ENCODE results near the gene MLXIP. TPM values are rescaled to one million over a fixed set of nuclear protein-coding genes. Genes with fewer than 3 reads are reported as not detected.

MLXIP gene
- total RNA-seq, 4 donors from 2014 or later = 99.5 to 302 (median 151) TPM

- 61 to 67% methylated on average over 2 to 11 of the region's 11 CpGs for WGBS, 2 donors (ENCODE audit: low coverage in 1 of 2)
- in situ Hi-C loops (cut with MboI; ENCODE audit: low pct_ligation_motif_present in 1 of 4, low pct_unique_long_range_greater_than_20kb in 1 of 4, low sequenced_read_pairs in 3 of 4) = no loop called here
- no peak overlapping the region for H3K4me3 ChIP-seq
- H3K4me1 ChIP-seq = peaks cover 17 to 51% (median 35%) of the 10 kb centered on the region in 4 donors
- no peaks in the 10 kb centered on the region for H3K36me3 ChIP-seq
- TF ChIP-seq EP300 (IDR thresholded peaks at IDR 0.05; ENCODE audit: low read depth) = no peak
- peak in 1 of 5 experiments; percentile 69 for TF ChIP-seq CTCF (IDR thresholded peaks at IDR 0.05)
- TF ChIP-seq POLR2AphosphoS5 (IDR thresholded peaks at IDR 0.05) = peak in 2 of 3 donors; percentile 61 to 63
- intact Hi-C loops (cut with DNase I; ENCODE audit: low total_unique reads) = no loop called here
- no peak for DNase-seq
- H3K27me3 ChIP-seq = no peaks in the 10 kb centered on the region
- no peaks in the 10 kb centered on the region for H3K9me3 ChIP-seq
- peak overlapping the region; percentile 70 to 88 (median 76) for H3K27ac ChIP-seq
Measured at GRCh38 chr12:122072031-122072970, 6.3 kb upstream of the MLXIP start.

- DNase-seq = no peak
- Histone ChIP-seq H3K9me3 (no peaks in the 10 kb centered on the region), H3K4me3 (no peak overlapping the region), H3K27ac (peak overlapping the region in 1 of 4 donors; percentile 88), H3K27me3 (no peaks in the 10 kb centered on the region), H3K36me3 (no peaks in the 10 kb centered on the region), H3K4me1 (peaks cover 23 to 45% (median 32%) of the 10 kb centered on the region in 4 donors)
- TF ChIP-seq CTCF (IDR thresholded peaks at IDR 0.05) (no peak), EP300 (IDR thresholded peaks at IDR 0.05; ENCODE audit: low read depth) (no peak), POLR2A (IDR thresholded peaks at IDR 0.05) (no peak), POLR2AphosphoS5 (IDR thresholded peaks at IDR 0.05) (no peak)
- intact Hi-C loops (cut with DNase I; ENCODE audit: low total_unique reads) (no loop called here), in situ Hi-C loops (cut with MboI; ENCODE audit: low pct_ligation_motif_present in 1 of 4, low pct_unique_long_range_greater_than_20kb in 1 of 4, low sequenced_read_pairs in 3 of 4) (no loop called here)
- 91 to 100% methylated on average over 1 of the region's 1 CpG for WGBS, 2 donors (ENCODE audit: low coverage in 1 of 2)
Measured at GRCh38 chr12:122073815-122074214, 4.7 kb upstream of the MLXIP start.

- Histone ChIP-seq H3K27me3 (no peaks in the 10 kb centered on the region), H3K4me3 (no peak overlapping the region), H3K4me1 (peaks cover 19 to 48% (median 38%) of the 10 kb centered on the region in 4 donors), H3K9me3 (no peaks in the 10 kb centered on the region), H3K36me3 (no peaks in the 10 kb centered on the region), H3K27ac (peak overlapping the region; percentile 90 to 95 (median 94))
- WGBS, 2 donors (ENCODE audit: low coverage in 1 of 2) = 41 to 56% methylated on average over 4 to 10 of the region's 10 CpGs
- DNase-seq = peak; percentile 69
- TF ChIP-seq POLR2A (IDR thresholded peaks at IDR 0.05) (no peak), POLR2AphosphoS5 (IDR thresholded peaks at IDR 0.05) (no peak), EP300 (IDR thresholded peaks at IDR 0.05; ENCODE audit: low read depth) (no peak), CTCF (IDR thresholded peaks at IDR 0.05) (no peak)
- in situ Hi-C loops (cut with MboI; ENCODE audit: low pct_ligation_motif_present in 1 of 4, low pct_unique_long_range_greater_than_20kb in 1 of 4, low sequenced_read_pairs in 3 of 4) = no loop called here
- intact Hi-C loops (cut with DNase I; ENCODE audit: low total_unique reads) = no loop called here
Measured at GRCh38 chr12:122076743-122077495, 1.6 kb upstream of the MLXIP start.

- peak; percentile 43 for DNase-seq
- Histone ChIP-seq H3K4me3 (peak overlapping the region; percentile 82 to 94 (median 88)), H3K4me1 (peaks cover 25 to 55% (median 48%) of the 10 kb centered on the region in 4 donors), H3K27me3 (no peaks in the 10 kb centered on the region), H3K27ac (peak overlapping the region; percentile 90 to 95 (median 94)), H3K9me3 (no peaks in the 10 kb centered on the region), H3K36me3 (no peaks in the 10 kb centered on the region)
- in situ Hi-C loops (cut with MboI; ENCODE audit: low pct_ligation_motif_present in 1 of 4, low pct_unique_long_range_greater_than_20kb in 1 of 4, low sequenced_read_pairs in 3 of 4) = no loop called here
- 0% methylated on average over 5 to 32 of the region's 38 CpGs for WGBS, 2 donors (ENCODE audit: low coverage in 1 of 2)
- TF ChIP-seq POLR2AphosphoS5 (IDR thresholded peaks at IDR 0.05) (no peak), CTCF (IDR thresholded peaks at IDR 0.05) (no peak), POLR2A (IDR thresholded peaks at IDR 0.05) (no peak), EP300 (IDR thresholded peaks at IDR 0.05; ENCODE audit: low read depth) (no peak)
- intact Hi-C loops (cut with DNase I; ENCODE audit: low total_unique reads) = no loop called here
Measured at GRCh38 chr12:122079033-122079531, 526 bp downstream of the MLXIP start.

All from transverse colon (tissue), 4 donors.